GM21786 (cell line): ENCODE data around the gene ZNF503.

Experiments
- ATAC-seq: cut with Tn5 transposase; IDR thresholded peaks from one replicate; pipeline ENCODE4 v1.9.1; 2021; ENCODE audit not compliant: unreplicated experiment

Gene ZNF503

GRCh38 chr10:75357500-75357899, 44.1 kb downstream of the ZNF503 start:
- no peak for ATAC-seq

GRCh38 chr10:75356484-75356883, 45.1 kb downstream of the ZNF503 start:
- ATAC-seq = no peak

- no peak for ATAC-seq
Measured at GRCh38 chr10:75355706-75356105, 45.9 kb downstream of the ZNF503 start.

GRCh38 chr10:75353183-75353582, 48.4 kb downstream of the ZNF503 start:
- no peak for ATAC-seq

DNA sequence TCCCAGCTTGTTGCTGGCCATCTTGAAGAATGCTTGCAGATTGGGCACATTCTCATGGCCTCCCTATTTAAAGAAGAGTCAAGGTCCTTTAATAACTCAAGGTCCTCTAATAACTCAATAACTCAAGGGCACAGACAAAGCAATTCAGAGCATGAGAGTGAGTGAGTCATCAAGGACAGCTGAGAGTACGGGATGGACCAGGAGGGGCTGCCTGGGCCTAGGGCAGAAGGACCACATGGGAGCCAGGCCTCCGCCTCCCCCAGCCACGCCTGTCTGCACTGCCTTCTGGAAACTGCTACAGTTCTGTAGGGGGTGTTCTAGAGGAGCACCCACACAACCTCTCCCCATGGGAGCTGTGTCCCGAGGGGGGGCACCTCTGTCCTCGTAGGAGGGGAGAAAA, 48.9 kb downstream of the ZNF503 start:
- no peak for ATAC-seq

DNA sequence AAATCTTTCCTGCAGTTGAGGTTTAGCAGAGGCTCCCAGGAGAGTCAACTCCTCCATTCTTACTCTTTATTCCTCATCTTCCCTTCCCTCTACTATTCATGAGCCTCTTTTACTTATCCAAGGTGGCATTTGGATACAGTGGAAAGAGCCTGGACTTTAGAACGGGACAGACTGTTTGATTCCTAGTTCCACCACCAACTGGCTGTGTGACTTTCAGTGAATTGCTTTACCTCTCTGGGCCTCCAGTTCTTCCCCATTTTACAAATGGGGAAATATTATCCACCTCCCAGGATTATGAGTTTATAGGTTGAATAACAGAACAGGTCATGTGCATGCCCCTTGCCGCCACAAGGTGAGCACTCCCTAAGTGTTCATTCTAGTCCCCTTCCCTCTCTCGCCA, 49.9 kb downstream of the ZNF503 start:
- ATAC-seq = no peak

DNA sequence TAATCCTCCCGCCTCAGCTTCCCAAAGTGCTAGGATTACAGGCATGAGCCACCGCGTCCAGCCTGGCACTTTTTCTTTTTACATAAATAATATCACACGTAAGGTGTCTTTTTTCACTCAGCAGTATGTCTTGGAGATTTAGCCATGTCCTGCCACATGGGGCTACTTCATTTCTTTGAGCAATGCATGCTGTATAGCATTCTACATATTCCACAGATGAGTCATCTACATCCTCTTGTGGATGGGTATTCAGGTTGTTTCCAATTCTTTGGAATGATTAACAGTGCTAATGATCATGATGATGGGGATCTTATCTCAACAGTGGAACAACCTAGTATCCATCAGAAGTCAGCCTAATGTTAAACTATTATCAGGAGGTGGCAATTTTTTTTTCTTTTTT, 50.8 kb downstream of the ZNF503 start:
- ATAC-seq = no peak
